ENCODE results near the gene RAB25.
"Not testable (repeated sequence)": the region's sequence is repeated elsewhere in the genome, so short reads cannot be mapped to it uniquely, and the experiment has no call there.

Gene RAB25

DNA sequence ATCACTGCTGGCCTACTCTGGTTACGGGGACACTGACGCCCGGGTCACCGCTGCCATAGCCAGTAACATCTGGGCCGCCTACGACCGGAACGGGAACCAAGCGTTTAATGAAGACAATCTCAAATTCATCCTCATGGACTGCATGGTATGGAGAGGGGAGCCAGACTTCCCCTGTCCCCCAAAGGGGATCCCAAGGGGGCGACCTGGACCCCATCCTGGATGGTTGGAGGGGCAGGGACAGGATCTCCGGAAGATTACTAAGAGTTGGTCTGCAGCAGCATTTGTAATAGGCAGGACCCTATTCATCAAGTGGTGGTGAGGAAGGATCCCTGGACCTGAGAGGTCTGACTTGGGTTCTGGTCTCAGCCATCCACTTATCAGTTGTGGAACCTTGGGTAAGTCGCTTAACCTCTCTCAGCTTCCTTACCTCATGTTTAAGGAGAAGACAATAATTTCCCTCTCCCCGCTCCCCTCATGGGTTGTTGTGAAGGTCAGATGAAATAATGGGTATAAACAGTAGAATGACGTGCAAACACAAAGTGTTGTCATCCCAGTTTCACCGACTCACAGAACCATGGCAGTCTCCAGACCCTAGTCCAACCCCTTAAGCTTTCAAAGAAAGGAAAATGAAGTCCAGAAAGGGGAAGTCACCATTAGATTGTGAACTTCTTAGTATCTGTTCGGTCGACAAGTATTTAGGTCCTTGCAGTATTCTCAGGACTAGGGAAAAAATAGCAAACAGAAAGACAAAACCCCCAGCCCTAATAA is 5.5 kb upstream of the RAB25 start:
- no peak for DNase-seq

GRCh38 chr1:156056326-156056849 is 4.6 kb upstream of the RAB25 start:
- no peak for DNase-seq

DNA sequence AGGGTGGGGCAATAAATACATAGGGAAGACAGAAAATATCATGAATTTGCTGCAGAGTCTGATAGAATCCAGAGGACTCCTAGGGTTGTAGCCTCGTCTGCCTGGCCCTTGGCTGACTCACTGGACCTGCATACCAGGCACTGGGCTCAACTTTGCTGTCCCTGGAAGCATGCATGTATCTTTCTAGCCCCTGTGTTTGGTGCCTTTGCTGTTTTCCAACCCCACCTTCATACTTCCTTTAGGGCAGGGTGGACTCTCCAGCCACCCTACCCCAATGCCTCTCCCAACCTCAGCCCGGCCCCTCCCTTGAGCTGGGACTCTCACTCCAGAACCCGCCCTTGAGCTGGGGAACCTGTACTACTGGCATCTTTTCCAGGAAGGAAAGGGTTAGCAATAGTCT is 1.2 kb downstream of the RAB25 start:
- DNase-seq = no peak

DNA sequence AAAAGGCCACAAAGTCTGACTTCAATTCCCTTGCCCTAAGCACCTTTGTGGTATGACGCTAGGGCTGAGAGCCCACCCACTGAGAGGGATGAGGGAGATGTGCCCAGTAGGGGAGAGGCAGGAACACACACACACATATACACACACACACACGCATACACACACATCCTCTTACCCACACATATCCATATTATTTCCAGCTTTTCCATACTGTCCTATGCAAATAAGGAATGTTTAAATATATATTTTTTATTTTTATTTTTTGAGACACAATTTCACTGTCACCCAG is 3.0 kb downstream of the RAB25 start:
- DNase-seq = no peak

DNA sequence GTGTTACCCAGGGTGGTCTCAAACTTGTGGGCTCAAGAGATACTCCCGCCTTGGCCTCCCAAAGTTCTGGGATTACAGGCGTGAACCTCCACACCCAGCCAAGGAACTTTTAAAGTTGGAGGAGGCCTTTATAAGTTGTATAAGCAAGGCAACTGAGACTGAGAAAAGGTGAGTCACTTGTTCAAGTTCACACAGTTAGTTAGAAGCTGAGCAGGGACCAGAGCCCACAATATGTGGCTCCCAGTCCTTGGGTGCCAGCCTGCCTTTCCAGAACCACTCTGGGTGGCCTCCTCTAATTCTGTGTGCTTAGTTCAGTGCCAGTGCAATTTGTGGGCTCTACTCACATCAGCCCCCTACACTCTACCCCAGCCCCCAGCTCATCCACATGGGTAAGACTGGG is 3.7 kb downstream of the RAB25 start:
- DNase-seq = no peak

GRCh38 chr1:156065212-156065611 is 4.3 kb downstream of the RAB25 start:
- no peak for DNase-seq

GRCh38 chr1:156065871-156066270 is 4.9 kb downstream of the RAB25 start:
- no peak for DNase-seq

DNA sequence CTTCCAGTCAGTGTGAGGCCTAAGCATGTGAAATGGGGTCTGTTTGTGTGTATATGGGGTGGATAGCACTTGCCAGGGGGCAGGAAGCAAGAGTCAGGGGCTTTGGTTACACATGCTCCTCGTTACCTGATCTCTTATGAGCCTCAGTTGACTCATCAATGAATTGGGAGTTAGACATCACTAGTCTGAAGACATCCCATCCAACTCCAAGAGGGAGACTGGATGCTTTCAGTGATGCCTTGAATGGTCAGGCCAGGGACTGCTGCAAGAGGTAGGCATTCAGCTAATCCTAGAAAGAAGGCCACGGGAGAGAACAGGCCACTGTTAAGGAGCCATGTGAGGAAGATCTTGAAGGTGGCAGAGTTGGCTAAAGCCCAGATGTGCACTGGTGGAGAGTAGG is 6.3 kb downstream of the RAB25 start:
- no peak for DNase-seq

- no peak for DNase-seq
Measured at GRCh38 chr1:156069490-156070455, 8.8 kb downstream of the RAB25 start.

DNA sequence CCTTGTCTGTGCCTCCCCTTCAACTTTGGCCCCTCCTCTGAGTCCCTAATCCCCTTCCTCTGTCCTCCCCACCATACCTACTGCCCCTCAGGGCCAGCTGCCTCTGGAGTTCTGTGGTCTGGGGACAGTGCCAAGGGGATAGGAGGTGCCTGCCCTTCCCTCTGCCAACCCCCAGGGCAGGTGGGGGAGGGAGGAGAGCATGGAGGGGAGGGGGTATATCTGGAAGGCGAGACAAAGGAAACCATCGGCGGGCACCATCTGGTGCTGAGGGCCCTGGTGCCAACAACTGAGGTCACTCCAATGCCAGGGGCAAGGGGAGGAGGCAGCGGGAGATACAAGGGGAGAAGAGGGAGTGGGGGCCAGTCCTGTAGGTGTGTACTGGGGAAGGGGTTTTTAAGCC is 9.6 kb downstream of the RAB25 start:
- DNase-seq = peak; percentile 81

GRCh38 chr1:156071332-156071816 is 10.4 kb downstream of the RAB25 start:
- not testable (repeated sequence) for DNase-seq

DNA sequence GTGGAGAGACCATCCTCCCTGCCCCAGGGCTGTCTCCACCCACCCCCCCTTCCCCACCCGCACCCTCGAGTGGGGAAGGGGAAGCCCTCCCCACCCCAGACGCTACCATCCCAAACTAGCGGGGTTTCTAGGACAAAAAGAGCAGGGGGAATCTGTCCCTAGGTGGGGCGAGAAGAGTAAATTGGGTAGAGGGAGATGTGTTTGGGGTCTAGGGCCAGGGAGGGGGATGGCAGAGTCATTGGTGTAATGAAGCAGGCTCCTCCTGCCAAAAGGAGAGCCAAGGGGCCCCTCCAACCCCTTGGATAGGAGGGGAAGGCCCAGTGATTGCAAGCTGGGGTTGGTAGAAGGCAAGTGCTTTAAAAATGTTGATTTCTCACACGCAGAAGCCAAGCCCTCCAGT is 11.3 kb downstream of the RAB25 start:
- no peak for DNase-seq

DNA sequence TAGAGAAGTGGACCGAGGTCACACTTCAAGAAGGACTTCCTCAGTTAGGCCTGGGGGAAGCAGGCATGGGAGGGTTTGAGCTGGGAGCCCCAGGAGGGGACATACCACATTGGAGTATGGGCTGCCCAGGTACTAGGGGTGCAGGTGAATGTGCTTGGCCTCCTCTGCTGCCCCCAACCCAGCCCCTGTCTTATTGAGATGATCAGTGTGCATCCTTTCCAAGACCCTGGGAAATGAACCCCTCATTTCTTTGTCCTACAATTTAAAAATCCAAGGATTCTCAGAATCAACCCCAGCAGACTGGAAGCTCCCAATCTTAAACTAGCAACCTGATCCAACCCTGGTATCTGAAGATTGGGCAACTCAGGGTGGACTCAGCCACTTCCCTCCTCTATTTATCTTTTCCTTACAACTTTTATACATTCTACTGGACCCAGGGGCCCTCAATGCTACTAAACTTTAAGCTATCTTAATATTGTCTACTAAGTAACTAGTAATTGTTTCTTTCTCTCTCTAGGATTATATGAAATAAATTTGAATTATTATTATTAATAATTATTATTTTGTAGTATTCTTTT is 12.2 kb downstream of the RAB25 start:
- DNase-seq = no peak

GRCh38 chr1:156073740-156074139 is 12.8 kb downstream of the RAB25 start:
- peak; percentile 71 for DNase-seq

- no peak for DNase-seq
Measured at GRCh38 chr1:156074661-156075060, 13.7 kb downstream of the RAB25 start.

DNA sequence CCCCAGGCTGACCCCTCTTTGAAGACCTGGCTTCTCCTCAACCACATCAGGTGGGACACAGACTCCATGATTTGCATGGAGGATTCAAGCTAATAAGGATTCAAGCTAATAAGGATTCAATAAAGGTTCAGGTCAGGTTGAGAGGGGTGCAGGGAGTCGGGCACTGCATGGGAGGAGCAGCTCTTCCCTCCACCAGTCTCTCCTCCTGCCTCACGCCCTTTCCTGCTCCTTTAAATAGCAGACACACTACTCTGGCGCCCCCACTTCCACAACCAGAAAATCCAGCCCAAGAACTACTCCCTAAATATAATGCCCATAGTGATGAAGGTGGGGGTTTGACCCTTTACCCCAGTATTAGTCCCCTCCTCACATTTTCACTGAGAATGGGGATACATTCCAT is 14.2 kb downstream of the RAB25 start:
- DNase-seq = no peak

- no peak for DNase-seq
Measured at GRCh38 chr1:156075775-156076204, 14.8 kb downstream of the RAB25 start.

DNA sequence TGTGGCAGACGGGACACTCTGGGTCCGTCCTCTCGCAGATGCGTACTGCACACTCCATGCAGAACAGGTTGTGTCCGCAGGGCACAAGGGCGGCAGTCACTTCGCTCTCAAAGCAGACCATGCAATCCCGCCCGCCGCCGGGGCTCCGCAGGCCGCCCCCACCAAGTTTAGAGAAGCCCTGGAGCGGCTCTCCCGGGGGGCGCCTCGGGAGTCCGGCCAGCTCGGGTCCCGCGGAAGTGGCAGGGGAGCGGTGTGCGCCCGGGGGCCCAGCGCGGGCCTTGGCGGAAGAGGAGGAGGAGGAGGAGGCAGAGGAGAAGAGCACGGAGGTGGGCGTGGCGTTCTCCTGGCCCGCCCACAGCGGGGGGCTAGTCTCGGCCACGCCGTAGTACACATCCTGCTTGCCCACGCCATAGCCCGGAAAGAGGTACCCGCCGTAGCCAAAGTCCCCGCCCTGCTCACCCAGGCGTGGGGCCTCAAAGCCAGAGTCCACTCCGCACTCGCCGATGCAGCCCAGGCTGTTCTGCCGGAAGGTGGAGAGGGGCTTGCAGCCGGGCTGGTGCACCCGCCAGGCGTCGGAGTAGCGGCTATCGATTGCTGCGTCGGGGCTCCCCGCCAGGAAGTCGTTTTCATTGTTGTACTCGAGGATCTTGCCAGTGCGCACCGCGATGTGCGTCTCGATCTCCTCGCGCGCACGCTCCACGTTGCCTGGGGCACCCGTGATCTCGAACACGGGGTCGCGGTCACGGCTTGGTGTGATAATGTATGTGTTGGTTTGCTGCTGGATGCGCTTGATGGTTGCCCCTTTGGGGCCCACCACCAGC is 15.9 kb downstream of the RAB25 start:
- no peak for DNase-seq

- no peak for DNase-seq
Measured at GRCh38 chr1:156077430-156077760, 16.4 kb downstream of the RAB25 start.

- DNase-seq = no peak
Measured at GRCh38 chr1:156078728-156079127, 17.8 kb downstream of the RAB25 start.

- DNase-seq = no peak
Measured at GRCh38 chr1:156079762-156080161, 18.8 kb downstream of the RAB25 start.

DNA sequence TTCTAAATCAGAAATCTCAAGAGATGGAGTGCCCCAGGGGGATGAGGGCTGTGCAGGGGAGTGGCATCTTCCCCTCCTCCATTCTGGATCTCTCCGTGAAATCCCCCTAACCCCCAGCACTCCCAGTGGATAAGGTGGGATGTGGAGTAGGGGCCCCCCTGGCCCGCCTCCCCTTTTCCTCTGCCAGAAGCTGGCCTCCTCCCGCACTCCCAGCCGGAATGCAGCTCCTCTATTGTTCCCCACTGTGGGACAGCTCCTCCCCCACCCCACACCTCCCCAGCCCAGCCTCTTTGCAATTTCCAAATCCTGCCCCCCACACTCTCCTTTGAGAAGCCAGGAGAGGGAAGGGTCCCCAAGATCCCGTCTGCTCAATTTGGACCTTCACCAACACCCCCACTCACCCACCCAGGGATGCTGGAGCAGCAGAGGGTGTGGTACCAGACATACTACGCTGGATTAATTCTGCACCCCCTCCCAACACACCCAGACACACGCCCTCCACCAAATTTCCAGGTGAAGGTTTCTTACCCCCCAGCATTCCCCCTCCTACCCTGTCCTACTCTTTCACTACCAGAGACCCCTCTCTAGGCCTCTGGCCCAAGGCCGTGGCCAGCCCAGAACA is 19.4 kb downstream of the RAB25 start:
- no peak for DNase-seq
